KG1 (cell line): ENCODE measurements around the gene PDF.
"Not testable (repeated sequence)": the region's sequence is repeated elsewhere in the genome, so short reads cannot be mapped to it uniquely, and the experiment has no call there.

Experiments used
- DNase-seq: peaks from one replicate; lab custom pipeline; 2025; lab: John Stamatoyannopoulos, UW

PDF gene

GRCh38 chr16:69316595-69317034 lies 13.8 kb downstream of the PDF start:
- DNase-seq, result no peak

DNA sequence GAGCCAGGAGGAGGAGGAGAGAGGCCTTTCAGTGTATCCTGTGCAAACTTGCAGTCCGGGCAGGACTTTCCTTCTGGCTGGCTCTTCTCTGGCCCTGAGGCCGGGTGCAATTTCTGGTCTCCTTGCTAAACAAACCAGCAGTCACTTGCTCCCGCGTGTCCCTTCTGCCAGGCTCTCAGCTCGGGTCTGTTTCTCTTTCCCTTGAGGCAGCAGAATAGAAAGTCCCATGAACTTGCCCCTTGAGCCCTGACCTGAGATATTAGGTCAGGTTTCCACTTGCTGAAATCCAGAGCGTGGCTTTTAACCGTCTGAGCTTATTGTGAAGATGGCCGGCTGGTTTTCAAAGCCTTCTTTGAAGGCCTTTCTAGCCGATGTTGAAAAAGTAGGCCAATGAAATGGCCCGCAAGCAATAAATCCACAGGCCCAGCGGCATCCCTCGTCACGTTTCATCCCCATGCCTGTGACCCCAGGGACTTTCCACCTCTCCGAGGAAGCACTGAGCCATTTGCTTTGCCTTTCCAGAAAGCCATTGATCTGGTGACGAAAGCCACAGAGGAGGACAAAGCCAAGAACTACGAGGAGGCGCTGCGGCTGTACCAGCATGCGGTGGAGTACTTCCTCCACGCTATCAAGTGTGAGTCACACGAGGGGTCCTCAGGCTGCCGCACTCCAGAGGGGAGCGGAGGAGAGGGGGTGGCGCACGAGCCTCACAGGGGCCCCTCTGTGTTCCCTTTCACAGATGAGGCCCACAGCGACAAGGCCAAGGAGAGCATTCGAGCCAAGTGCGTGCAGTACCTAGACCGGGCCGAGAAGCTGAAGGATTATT lies 14.7 kb downstream of the PDF start:
- no peak for DNase-seq

DNA sequence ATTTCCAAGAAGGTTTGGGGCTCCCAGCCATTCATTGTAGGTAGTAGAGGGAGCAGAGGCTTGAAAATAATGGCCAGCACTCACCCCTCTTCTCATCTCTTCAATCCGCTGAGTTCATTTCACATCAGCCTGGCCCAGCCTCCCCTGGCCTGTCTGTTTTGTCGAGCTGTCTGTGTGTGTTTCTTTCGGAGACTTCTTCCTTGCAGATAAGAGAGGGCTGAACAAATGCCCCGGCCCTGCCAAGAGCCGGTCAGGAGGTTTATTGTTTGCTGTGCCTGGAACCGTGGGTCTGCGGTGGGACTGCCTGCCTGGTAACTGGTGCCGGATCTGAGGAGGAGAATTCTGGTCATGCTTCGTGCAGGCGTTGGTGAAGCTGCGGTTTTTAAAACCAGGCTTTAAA lies 15.9 kb downstream of the PDF start:
- DNase-seq, result no peak

DNA sequence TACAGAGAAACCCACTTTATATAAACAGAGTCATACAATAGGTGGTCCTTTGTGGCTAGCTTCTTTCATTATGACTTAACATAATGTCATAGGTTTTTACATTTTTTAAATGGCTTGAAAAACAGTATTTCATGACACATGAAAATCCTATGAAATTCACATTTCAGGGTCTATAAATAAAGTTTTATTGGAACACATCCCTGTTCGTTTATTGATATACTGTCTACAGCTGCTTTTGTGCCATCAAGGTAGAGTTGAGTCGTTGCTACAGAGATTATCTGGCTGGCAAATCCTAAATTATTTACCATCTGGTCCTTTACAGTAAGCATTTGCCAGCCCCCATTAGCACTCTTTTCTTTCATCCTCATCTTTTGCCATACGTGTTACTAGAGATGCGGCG lies 16.9 kb downstream of the PDF start:
- DNase-seq, result no peak

GRCh38 chr16:69311533-69312387 lies 18.6 kb downstream of the PDF start:
- DNase-seq, result peak; percentile 29

DNA sequence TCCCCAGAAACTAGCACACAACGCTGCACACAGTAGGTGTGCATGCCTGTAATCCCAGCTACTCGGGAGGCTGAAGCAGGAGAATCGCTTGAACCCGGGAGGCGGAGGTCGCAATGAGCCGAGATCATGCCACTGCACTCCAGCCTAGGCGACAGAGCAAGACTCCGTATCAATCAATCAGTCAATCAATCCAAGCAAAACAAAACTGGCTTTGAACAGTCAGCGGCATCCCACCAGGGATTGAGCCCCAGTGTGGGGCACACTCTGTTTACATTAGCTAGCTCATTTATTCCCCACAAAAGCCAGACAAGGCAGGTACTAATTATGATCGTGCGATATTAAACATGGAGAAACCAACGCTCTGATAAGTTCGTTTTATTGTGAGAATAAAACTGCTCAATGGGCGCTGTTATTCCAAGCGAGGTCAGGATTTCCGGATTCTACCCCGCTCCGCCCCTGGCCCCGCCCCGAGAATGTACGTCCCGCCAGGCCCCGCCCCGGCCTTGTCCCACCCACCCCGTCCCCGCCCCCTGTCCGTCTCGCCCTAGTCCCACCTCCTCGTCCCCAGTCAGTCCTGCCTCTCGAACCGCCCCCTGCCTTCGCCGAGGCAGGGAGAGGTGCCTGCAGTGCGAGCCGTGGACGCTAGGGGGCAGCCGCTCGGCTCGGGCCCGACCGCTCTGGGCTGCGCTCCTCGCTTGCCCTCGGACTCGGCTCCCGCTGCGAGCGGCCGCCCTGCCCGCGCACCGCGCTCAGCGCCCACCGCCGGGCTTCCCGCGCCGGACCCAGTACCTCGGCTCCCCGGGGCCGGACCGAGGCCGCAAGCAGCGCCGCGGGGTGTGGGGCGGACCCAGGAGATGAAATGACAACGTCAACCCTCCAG lies 19.5 kb downstream of the PDF start, which contains the start of gene VPS4A:
Gene VPS4A (plus strand): TSS at position 698 of the 880 bp plus-strand sequence. CDS start 162 bp downstream, at position 860.
- peak; percentile 92 for DNase-seq

DNA sequence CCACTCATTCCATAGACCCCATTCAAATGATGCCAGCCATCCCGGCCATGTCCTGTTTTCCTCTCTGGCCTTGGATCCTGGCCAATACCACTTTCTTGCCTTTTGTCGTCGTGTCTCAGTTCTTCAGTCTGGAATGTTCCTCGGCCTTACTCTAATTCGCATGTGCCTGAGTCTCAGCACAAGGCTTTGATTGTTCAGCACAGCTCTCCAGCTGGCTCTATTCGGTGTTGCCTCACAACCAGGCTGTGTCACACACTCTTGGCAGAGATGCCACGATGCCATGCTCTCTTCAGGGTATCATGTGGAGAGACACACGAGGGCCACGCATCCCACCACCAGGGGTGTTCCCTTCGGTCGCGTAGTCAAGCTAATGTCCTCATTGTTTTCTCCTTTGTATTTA lies 21.1 kb downstream of the PDF start:
- no peak for DNase-seq

- no peak for DNase-seq
Measured at GRCh38 chr16:69307856-69308255, 22.5 kb downstream of the PDF start.

GRCh38 chr16:69307091-69307490 lies 23.3 kb downstream of the PDF start:
- no peak for DNase-seq

DNA sequence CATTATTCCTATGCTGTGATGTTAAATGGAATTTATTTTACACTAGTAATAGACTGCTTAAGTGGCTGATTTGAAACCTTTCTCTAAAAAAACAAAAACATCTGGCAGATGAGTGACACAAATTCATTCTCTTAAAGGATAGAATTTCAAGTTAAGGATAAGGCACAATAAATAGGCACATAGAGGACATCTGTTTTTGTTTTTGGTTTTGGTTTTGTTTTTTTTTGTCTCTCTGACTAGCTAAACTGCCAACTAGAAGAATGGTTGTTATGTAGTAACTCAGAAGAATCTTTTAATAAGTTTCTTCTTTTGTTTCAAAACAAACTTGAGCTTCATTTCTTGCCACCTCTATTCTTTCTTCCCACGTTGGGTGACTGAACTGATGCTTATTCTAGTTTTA lies 24.4 kb downstream of the PDF start:
- DNase-seq, result no peak

DNA sequence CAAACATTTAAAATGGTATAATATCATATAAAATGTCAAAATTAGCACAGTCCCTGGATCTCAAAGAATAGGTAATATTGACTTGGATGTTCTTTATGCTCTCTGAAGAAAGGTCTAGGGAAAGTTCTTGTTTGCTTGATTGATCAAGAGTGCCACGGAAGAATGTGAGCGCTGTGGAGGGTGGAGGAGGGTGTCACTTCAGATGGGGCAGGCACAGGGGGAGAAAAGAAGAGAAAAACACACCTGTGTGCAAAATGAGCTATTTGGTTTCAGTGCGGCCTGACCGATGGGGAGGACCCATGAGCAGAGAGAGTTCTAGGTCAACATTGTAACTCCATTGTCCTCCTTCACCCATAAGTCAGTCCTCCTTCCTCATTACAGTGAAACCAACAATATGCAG lies 28.1 kb downstream of the PDF start:
- DNase-seq, result no peak

GRCh38 chr16:69301861-69302260 lies 28.5 kb downstream of the PDF start:
- no peak for DNase-seq

GRCh38 chr16:69301187-69301586 lies 29.2 kb downstream of the PDF start:
- no peak for DNase-seq

DNA sequence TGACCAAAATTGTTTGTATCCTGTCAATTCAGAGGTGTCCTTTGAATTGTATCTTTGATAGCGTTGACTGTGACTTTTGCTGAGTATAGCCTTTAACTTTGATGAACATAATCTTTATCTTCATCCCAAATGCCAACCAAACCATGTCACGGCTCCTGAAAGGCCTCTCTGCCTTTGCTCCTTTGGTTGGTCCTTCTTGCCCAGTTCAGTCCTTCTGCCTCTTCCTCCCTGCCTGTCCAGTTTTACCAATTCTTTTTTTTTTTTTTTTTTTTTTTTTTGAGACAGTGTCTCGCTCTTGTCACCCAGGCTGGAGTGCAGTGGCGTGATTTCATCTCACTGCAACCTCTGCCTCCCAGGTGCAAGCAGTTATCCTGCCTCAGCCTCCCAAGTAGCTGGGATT lies 32.1 kb downstream of the PDF start:
- no peak for DNase-seq

- DNase-seq, result not testable (repeated sequence)
Measured at GRCh38 chr16:69296771-69297170, 33.6 kb downstream of the PDF start.

DNA sequence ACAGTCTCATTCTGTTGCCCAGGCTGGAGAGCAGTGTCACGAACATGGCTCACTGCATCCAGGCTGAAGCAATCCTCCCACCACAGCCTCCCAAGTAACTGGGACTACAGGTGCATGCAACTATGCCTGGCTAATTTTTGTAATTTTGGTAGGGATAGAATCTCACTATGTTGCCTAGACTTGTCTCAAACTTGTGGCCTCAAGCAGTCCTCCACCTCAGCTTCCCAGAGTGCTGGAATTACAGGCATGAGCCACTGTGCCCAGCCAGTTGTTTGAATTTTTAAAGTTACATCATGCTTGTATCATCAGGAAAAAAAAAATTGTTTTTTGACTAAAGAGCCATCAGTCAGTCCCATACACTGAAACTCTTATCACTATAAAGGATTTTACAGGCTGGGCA lies 36.3 kb downstream of the PDF start:
- DNase-seq, result no peak

GRCh38 chr16:69293401-69293800 lies 37.0 kb downstream of the PDF start:
- no peak for DNase-seq

DNA sequence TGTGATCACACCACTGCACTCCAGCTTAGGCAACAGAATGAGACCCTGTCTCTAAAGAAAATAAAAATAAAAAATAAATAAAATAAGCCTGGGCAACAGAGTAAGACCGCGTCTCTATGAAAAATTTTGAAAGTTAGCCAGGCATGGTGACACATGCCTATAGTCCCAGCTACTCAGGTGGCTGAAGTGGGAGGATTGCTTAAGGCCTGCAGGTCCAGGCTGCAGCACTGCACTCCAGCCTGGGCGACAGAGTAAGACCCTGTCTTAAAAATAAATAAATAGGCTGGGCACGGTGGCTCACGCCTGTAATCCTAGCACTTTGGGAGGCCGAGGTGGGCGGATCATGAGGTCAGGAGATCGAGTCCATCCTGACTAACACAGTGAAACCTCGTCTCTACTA lies 38.7 kb downstream of the PDF start:
- DNase-seq, result not testable (repeated sequence)

DNA sequence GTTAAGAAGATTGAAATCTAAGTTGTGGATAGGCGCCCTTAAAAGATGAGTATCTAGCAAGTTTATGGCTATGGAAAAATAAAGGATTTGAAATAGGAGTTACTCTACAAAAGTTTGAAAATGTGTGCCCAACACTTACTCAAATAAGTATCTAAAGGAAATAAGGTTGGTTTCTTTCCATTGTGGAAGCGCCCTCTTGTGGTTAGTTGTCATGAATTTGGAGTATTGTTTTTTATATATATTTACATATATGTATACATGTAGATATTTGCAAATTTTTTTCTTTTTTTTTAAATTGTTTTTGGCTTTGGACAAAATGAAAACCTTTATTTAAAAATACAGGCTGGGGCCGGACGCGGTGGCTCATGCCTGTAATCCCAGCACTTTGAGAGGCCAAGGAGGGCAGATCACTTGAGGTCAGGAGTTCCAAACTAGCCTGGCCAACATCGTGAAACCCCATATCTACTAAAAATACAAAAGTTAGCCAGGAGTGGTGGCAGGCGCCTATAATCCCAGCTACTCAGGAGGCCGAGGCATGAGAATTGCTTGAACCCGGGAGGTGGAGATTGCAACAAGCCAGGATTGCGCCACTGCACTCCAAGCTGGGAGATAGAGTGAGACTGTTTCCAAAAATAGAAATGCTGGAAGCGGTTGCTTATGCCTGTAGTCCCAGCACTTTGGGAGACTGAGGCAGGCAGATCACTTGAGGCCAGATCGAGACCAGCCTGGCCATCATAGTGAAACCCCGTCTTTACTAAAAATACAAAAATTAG lies 43.3 kb downstream of the PDF start:
- peak; percentile 73 for DNase-seq

GRCh38 chr16:69285240-69285639 lies 45.1 kb downstream of the PDF start:
- no peak for DNase-seq

DNA sequence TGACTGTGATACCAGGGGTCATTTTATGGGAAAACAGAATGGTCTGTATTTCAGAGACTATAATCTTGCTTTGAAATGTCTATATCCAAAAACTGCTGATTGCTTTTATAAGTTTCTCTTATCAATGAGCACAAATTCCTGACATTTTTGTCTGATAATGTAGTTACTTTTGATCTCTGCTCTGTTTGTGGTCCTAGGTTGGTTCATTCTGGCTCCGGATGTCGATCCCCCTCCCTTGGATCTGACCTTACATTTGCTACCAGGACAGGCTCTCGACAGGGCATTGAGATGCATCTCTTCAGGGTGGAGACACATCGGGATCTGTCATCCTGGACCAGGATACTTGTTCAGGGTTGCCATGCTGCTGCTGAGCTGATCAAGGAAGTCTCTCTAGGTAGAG lies 46.5 kb downstream of the PDF start:
- DNase-seq, result no peak
